Activated gamma-delta T cell treated with Interleukin-2 at 50 U/mL for 16 hours (primary cell): ENCODE measurements around the gene METTL25B.
A peak's percentile ranks its signal among the peaks of the same experiment; 100 is the strongest.

Experiments used
- DNase-seq: peaks from one replicate; pipeline ENCODE4 v3.0.0-alpha.2; 2020

METTL25B gene

DNA sequence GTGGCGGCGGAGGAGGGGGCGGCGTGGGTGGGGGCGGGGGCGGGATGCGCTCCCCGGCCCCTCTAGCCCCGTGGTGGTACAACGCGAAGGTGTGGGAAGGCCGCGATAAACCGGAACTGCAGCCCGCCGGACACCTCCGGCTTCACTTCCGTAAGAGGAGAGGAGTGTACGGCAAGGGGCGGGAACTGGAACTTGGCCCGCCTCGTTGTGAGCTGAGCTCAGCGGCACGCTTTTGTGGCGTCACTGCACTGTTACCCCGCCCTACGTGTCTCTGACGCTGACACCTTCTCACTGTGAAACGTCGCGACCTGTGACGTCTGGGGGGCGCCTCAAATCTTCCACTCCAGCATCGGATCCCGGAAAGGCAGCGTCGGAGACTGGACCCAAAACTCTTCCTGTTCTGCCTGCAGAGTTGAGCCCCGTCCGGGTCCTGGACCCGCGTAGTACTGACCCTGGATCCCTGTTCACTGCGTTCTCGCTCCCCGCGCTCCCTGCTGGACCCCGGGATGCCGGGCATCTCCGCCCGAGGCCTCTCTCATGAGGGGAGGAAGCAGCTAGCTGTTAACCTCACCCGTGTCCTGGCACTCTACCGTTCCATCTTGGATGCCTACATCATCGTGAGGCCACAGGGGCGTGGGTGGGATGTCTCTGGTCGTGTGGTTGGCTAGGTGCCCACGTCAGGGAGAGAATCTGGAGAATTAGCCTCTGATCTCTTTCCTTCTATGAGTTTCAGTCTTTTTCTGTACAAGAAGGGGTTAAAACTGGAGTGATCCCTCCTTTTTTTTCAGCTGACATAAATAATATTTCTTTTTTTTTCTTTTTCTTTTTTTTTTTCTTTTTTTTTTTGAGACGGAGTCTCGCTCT lies 562 bp downstream of the METTL25B start, which contains the start of gene ISG20L2:
Gene ISG20L2, minus strand, starts transcription at position 168 of the 864 bp plus-strand sequence. CDS start 1,114 bp downstream, outside the sequence.
- DNase-seq = peak; percentile 88

DNA sequence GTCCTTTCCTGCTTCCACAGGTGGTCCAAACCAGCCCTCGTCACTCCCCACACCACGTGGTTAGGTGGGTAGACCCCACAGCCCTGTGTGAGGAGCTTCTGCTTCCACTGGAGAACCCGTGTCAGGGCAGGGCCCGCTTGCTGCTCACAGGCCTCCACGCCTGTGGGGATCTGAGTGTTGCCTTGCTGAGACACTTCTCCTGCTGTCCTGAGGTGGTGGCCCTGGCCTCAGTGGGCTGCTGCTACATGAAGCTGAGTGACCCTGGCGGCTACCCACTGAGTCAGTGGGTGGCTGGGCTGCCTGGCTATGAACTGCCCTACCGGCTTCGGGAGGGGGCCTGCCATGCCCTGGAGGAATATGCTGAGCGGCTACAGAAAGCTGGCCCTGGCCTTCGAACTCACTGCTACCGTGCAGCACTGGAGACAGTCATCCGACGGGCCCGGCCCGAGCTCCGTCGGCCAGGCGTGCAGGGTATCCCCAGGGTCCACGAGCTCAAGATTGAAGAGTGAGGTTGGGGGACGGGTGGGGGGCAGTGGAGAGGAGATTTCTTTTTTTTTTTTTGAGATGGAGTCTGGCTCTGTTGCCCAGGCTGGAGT lies 5.8 kb downstream of the METTL25B start:
- no peak for DNase-seq

DNA sequence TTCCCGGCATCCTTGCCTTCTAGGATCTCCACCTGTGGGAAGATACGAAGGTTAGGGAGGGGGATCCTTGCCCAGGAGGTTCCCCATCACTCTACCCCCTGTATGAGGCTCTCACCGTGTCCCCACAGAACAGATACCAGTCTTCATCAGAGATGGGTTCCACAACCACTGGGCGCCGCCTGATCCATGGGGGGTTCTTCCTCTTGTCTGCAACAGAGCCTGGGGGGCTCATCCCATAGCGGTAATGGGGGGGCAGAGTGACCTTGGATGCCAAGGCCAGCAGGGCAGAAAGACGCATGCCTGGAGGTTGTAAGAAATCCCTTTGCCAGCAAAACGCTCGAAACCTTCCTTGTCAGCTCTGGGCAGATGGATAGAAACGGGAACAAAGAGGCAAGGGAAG lies 10.1 kb downstream of the METTL25B start:
- DNase-seq = no peak

DNA sequence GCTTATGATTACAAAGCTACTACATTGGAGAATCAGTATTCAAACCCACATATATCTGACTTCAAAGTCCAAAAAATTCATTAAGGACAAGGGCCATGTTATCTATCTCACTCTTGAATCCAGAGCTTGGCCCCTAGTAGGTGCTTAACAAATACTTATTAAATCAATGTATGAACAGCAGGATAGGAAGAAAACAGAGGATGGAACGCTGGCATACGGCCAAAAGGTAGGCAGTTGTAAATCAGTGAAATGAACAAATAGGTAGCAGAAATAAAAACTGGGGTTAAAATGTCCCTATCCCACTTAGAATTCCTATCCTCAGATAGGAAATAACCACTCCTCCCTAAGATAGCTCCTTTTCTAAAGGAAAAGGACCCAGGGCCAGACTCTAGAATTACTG lies 10.6 kb downstream of the METTL25B start:
- DNase-seq = no peak

DNA sequence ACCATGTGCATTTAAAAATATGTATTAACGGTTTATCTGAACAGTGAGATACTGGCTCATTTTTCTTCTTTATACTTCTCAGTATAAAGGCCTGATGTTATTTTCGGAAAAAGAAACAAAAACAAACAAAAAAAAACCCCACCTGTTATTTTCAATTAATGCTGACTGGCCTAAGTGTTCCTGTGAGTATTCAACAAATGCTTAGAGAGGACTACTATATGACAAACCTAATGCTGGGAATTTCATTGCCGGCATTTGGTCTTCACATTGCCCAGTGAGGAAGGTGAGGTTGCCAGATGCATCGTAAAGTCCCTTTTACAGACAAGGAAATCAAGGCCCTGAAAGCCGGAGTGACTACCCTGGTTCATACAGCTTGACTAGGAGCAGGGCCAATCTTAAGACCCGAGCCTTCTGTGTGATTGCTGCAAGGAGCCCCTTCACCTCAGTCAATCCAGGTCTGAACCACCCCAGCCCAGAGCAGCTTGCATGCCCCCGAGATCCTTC lies 12.0 kb downstream of the METTL25B start:
- DNase-seq = no peak

DNA sequence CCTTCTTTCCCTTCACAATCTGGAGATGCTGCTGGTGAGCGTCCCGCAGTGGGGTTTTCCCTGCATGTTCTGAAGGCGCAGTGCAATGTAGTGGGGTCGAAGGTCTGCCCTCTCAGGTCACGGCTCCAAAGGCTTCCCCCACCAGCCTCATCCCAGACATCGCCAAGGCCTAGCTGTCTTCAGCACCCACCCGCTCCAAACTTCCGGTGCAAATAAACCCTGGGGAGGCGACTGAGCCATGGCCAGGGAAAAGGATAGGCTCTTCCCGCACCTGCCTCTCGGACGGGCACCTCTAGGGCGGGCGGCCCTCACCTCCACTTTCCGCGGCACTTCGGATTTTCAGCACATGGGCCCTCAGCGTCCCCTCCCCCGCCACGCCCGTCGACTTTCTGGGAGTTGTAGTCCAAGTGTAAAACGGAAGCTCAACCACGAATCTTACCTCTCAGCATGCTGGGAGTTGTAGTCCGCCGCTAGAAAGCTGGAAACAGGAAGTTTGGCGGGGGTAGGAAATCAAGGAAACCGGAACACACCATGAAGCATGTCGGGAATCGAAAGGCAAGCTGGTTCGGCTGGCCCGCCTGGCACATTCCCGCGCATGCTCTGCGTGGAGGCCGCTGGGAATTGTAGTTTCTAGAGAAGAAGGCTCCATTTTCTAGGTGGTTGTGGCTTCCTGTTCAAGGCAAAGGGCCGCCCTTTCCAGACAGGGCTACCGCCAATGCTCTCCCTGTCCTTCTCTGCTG lies 12.6 kb downstream of the METTL25B start, which contains the start of gene MRPL24:
Gene MRPL24, minus strand, starts transcription at position 348 of the 740 bp plus-strand sequence. CDS start 2,384 bp downstream, outside the sequence.
- peak; percentile 94 for DNase-seq

DNA sequence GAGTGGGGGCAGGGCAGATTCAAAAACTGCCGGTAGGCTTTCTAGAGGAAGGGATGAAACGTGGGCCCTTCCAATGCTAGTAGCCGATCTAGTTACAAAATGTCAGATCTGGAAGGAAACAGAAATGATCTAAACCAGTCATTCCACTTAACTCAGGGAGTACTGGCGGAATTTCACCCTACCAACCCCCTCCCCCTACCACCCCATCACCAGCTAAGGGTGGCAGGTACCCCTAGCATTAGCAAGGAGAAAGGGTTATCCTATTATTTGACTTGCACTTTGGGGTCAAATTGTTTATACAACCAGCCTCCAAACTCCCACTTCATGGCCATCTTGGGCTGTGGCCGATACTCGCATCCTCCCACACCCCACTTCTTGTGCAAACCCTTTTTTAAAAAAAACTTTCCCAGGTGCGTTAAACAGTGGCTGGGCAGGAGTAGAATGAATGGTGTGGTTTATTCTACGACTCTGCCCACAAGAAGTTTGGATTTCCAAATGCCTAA lies 13.3 kb downstream of the METTL25B start:
- no peak for DNase-seq

DNA sequence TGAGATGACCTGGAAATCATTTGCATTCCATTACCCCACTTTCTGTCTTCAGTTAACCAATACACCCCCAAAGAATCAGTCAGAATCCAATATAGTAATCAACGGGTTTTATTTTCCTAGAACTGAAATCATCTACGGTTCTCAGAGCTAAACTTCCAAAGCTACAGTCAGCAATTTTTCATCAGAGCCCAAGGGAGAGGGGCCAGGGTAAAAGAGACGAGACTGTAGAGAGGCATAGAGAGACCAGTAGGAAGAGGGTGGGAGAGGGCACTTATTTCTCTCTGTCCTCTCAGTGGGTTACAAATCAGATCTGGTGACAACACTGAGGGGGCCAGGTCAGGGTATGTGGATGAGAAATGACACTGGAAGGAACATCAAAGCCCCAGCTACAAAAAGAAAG lies 13.7 kb downstream of the METTL25B start:
- no peak for DNase-seq

DNA sequence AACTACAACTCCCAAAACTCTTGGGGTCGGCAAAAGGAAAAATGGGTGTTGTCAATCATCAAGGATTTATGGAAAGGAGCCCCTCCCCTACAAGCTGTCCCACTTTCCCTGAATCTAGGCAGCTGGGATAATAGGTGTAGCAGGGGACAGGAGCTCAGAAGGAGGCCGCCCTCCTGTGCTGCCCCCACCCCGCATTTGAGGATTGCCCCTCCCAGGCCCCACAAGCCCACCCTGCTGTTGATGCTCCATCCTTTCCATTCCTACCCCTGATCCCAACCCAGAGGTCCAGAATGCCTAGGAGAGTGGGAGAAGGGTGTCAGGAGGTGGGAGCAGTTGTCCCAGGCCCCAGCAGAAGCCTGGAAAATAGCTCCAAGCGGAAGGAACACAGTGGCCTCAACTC lies 14.5 kb downstream of the METTL25B start:
- DNase-seq = no peak

DNA sequence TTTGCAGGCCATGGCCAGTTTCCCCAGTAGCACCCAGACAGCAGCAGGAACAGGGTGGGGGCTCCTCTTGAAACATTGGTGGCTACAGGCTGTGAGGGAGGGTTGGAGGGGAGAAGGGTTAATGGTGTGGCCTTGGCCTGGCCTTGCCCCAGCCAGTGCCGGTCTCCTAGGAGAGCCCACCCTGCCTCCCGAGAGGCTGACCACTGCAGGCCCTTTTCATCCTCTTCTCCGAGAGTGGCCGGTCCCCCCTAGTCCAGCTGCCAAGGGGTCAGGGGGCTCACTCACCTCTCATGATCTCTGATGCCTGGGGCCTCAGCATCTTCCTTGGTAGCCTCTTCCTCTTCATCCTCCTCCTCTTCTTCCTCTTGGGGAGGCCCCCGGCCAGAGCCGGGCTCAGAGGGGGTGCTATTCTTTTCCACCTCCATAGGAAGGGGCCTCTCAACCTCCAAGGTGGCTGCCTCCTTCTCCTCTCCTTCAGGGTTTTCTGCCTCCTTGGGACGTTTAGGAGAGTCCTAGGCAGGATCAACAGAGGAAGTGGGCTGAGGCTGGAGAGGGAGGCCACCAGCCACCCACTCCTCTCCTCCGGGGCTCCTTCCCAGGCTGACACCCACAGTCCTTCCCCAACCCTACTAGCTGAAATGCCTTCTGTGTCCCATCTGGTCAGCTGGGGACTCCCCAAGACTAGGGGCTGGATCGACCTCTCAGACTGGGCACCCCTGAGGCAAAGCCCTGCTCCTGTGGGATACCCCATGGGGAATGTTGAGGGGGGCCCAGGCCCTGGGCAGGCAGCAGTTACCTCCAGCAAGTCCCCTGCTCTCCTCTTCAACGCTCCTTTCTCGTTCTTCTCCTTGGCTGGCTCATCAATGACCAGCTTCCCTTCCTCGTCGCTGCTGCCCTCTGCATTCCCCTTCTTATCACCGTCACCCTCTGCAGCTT lies 15.4 kb downstream of the METTL25B start:
- DNase-seq = no peak

DNA sequence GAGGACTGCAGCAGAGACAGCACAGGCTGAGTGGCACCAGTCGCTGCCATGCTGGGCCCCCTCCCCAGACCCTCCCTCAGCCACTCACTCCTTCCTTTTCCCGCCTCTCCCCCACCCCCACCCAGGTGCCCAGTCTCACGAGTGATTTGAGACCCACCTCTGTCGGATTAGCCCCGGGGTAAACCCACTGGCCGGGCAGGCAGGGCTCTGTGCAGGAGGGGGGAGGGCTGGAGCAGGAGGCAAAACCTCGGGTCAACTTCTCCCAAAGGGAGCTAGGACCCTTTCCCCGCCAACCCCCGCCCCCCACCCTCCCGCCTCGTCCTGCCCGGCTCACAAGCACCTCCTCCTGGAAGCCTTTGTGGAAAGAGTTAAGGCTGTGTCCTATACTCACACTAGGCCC lies 16.1 kb downstream of the METTL25B start:
- no peak for DNase-seq

DNA sequence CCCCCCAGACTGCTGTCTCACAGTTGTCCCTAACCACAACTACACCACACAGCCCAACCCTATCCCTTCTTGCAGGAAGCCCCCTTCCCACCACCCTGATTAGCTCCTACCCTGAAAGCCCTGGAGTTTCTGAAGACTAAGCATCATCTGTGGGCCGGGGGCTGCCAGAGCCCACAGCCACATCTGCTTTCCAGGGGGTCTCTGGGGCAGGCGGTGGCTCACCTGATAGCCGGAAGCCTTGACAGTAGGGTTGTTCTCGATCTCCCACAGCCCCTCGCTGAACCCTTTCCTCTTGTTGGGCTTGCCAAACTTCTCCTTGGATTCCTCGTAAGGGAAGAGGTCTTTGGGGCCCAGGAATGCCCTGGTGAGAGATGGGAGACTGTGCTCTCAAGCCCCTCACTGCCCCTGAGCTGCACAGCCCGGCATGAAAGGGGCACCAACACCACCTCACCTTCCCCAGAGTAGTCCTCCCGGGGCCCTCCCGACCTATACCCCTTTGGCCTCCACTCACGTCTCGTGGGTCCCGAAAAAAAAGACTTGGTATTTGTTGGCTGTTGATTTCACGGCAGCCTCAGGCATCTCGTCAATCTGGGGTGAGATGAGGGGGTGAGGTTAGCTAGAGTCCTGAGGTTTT lies 16.6 kb downstream of the METTL25B start:
- no peak for DNase-seq

DNA sequence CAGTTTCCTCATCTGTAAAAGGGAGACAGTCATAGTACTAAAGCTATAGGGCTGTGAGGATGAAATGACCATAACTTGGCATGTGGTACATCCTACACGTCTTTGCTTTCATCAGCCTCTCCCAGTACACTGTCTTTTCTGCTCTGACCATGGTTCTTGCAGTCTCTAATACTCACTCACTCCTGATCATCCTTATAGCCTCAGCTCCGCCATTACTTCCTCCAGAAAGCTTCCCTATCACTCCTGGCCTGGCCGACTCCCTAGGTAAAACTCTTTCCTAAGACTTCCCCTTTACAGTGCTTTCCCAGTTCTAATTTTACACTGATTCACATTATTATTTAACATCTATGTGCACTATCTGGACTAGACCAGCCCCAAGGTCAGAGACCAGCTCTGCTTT lies 17.6 kb downstream of the METTL25B start:
- DNase-seq = no peak

DNA sequence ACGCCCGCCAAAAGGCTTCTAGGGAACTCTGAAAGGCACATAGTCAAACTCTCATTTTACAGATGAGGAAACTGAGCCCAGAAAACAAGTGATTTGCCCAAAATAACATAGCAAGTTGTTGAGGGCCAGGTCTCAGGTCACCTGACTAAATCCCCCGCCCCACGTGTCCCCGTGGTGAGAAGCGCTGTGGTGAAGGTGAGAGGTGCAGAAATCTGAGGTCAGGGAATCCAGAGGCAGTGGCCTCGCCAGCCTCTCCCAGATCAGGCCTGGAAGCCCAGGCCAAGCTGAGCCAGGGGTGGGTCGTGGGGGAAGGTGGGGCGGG lies 18.1 kb downstream of the METTL25B start:
- DNase-seq = peak; percentile 32

DNA sequence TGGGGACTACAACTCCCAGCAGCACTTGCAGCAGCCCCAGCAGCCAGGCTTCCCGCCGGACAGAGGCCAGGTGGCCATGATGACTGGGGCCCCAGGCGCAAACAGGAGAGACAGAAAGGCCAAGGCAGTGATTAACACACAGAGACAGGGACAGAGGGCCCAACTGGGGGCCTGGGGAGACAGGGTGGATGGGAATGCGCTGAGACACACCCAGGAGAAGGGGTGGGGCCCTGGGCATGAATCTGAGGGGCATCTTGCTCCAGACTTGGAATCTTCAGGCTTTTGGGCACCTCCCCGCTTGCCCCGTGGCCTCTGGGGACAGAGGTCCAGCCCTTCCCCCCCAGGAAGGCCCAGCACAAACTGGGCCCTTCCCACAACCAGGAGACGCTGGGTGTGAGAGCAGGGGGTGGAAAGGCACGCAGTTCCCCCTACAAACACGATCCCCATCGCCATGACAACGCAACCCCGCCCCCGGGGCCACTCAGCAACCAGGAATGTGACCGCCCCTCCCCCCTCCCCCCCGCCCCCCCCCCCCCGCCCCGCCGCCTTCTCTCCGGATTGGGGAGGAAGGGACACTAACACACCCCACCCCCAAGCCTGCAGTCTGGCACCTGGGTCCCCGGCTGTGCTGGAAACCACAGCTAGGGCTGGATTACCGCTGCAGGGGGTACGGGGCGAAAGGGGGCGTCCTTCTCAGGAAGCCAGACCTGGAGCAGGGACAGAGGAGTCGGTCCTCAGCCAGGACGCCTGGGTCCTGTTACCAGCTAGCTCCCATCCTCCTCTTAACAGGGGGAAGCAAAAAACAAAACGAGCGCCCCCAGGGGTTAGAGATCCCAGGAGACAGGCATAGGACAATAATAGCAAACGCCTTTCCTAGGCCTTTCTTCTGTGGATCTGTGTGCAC lies 18.7 kb downstream of the METTL25B start:
- DNase-seq = peak; percentile 56

DNA sequence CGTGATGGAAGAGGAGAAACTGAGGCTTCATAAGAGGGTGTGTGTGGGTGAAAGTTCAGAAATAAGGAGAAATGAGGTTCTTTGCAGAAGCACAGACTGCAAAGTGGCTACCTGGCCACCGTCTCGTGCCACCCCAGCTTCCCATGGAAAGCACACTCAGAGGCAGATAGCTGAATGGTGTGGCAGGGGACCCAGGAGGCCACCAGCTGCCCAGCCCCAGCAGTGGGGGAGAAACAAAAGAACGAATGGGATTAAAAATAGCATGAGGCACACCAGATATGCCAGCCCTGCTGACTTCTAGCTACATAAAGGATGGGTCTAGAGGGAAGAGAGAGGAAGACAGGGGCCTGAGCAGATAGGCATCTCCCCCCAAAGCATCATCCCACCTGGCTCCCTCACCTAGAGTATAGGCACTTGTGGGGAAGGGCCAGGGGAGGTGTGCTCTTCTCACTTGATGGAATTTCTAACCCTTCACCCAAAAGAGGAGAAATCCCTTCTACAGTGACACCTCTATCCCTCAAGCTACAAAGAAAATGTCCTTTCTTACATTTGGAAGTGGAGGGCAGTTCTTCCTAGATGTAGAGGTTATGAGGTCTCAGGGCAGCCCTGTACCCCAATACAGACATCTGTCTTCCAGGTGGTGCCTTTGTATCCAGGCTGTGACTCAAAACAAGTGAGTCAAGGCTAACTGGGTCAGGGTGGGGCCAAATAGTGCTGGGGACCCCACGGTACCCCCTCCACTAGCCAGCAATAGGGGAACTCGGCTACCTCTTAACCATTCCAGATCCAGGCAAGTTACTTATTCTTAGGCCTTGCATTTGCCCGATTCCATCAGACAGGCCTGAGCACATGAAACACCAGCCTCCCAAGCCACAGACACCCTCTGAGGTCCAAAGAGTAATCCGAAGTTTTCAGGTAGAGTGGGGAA lies 19.7 kb downstream of the METTL25B start:
- no peak for DNase-seq

DNA sequence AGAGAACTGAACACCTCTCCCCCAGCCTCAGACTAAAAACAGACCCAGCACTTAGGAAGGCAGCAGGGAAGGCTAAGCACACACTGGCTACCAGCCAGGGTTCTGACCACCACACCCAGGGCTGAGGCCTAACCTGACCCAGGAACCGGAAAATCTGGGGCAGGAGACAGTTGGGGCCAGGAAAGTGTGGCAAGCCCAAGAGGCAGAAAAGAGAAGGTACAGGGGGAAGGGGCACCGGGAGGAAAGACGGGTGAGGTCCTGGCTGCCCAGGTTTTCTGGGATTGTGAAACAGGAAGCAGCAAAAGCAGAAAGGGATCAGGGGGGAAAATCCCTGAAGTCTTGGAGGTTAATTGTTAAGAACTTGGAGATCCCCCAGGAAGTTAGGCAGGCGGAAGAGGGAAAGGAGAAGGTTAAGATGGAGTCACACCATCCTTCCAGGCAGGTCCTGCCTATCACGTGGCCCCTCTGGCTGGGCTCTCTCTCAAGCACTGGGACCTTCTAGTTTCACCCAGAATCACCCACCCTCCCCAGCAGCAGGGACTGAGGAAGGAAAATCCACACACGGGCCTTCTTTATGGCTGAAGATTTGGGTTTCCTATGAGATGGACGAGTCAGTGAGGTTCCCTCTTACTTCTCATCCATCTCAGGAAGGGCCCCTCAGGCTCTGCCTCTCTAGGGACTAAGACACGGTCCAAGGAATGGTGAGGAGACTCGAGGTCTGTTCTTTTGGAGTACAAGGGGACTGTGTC lies 20.6 kb downstream of the METTL25B start:
- no peak for DNase-seq

DNA sequence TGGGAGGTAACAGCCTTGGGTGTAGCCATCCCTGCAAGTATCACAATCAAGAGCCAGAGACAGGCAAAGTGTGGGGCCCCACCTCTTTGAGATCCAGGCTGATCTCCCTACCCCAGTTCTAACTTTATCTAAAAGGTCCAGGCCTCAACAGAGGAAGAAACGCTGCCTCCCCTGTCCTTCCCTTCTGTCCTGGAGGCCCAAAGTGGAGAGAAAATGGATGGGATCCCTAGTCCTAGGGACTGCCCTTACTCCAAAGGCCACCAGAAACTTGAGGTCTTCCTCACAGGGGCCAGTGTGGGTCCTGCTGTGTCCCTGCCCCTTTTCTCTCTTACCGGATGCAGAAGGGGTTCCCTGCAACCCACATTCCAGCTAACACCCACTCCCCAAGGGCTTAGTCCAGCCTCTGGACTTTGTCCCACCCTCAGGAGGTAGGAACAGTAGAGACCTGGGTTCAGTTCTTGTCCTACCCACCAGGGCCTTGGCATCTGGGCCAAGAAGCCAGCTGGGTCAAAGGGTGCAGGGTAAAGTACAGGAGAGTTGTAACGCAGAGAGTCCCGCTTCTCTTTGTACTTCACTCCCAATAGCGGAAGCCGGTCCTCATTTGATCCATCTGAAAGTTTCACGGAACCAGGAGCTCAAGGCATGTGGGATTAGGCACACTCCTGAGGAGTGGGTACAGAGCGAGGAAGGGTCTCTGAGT lies 21.3 kb downstream of the METTL25B start:
- DNase-seq = no peak
